Measurements from ENCODE around the gene CUL9.

The CUL9 gene

DNA sequence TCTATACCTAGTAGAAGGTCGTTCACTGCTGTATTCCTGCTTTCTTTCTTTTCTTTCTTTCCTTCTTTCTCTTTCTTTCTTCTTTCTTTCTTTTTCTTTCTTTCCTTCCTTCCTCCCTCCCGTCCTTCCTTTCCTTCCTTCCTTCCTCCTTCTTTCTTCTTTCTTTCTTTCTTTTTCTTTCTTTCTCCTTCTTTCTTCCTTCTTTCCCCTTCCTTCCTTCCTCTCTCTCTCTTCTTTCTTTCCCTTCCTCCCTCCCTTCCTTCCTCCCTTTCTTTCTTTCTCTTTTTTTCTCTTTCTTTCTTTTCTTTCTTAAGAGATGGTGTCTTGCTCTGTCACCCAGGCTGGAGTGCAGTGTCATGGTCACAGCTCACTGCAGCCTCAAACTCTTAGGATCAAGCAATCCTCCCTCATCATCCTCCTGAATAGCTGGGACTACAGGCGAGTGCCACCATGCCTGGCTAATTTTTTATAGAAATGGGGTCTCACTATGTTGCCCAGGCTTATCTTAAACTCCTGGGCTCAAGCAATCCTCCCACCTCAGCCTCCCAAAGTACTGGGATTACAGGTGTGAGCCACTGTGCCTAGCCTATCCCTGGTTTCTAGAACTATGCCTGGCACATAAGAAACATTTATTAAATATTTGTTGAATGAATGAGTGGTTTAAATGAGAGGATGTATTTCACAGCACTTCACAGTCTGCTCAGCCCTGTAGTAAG is 49.9 kb downstream of the CUL9 start:
- ATAC-seq (ENCODE audit: insufficient read depth, low read depth) (no peak), DNase-seq (no peak)
- Histone ChIP-seq H2AFZ (ENCODE audit: low read depth, low read length) (no peak overlapping the region), H3K9me3 (ENCODE audit: insufficient read depth, low read length, severe bottlenecking) (no peaks in the 10 kb centered on the region), H3K36me3 (ENCODE audit: insufficient read depth, low read length) (no peaks in the 10 kb centered on the region), H3K27ac (ENCODE audit: low read length) (no peak overlapping the region), H3K4me1 (ENCODE audit: insufficient read depth, low read length) (peaks cover 24% of the 10 kb centered on the region), H4K20me1 (ENCODE audit: insufficient read depth, low read length) (no peaks in the 10 kb centered on the region), H3K4me3 (ENCODE audit: low read depth in 1 of 2, low read length in 2 of 2) (no peak overlapping the region), H3K4me2 (ENCODE audit: insufficient read depth, low read length) (no peak overlapping the region), H3K79me2 (ENCODE audit: insufficient read depth, low read length) (peaks cover 9% of the 10 kb centered on the region), H3K9ac (ENCODE audit: low read depth, low read length) (no peak overlapping the region), H3K27me3 (ENCODE audit: insufficient read depth, low read length, poor library complexity) (peaks cover 3% of the 10 kb centered on the region)
- TF ChIP-seq EZH2 (IDR thresholded peaks at IDR 0.05; ENCODE audit: borderline replicate concordance, low read depth, low read length, severe bottlenecking) = no peak

DNA sequence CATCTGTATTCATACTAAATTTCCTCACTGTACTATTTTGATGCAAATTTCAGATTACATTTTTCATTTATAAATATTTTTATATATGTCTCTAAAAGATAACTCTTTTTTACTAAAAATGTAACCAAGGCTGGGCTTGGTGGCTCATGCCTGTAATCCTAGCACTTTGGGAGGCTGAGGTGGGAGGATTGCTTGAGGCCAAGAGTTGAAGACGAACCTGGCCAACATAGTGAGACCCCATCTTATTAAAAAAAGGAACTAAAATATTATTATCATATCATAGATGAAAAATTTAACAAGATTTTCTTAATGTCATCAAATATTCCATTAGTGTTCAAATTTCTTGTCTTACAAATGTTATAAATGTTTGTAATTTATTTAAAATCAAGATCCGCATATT is 53.8 kb downstream of the CUL9 start:
- Histone ChIP-seq H3K4me3 (ENCODE audit: low read depth in 1 of 2, low read length in 2 of 2) (no peak overlapping the region), H3K4me1 (ENCODE audit: insufficient read depth, low read length) (no peaks in the 10 kb centered on the region), H3K4me2 (ENCODE audit: insufficient read depth, low read length) (no peak overlapping the region), H3K9me3 (ENCODE audit: insufficient read depth, low read length, severe bottlenecking) (no peaks in the 10 kb centered on the region), H3K9ac (ENCODE audit: low read depth, low read length) (no peak overlapping the region), H3K27me3 (ENCODE audit: insufficient read depth, low read length, poor library complexity) (peaks cover 6% of the 10 kb centered on the region), H4K20me1 (ENCODE audit: insufficient read depth, low read length) (no peaks in the 10 kb centered on the region), H2AFZ (ENCODE audit: low read depth, low read length) (no peak overlapping the region), H3K36me3 (ENCODE audit: insufficient read depth, low read length) (no peaks in the 10 kb centered on the region), H3K27ac (ENCODE audit: low read length) (no peak overlapping the region), H3K79me2 (ENCODE audit: insufficient read depth, low read length) (no peaks in the 10 kb centered on the region)
- ATAC-seq (ENCODE audit: insufficient read depth, low read depth) (no peak), DNase-seq (no peak)
- no peak for TF ChIP-seq EZH2 (IDR thresholded peaks at IDR 0.05; ENCODE audit: borderline replicate concordance, low read depth, low read length, severe bottlenecking)
- TF ChIP-seq, protein P1, sequence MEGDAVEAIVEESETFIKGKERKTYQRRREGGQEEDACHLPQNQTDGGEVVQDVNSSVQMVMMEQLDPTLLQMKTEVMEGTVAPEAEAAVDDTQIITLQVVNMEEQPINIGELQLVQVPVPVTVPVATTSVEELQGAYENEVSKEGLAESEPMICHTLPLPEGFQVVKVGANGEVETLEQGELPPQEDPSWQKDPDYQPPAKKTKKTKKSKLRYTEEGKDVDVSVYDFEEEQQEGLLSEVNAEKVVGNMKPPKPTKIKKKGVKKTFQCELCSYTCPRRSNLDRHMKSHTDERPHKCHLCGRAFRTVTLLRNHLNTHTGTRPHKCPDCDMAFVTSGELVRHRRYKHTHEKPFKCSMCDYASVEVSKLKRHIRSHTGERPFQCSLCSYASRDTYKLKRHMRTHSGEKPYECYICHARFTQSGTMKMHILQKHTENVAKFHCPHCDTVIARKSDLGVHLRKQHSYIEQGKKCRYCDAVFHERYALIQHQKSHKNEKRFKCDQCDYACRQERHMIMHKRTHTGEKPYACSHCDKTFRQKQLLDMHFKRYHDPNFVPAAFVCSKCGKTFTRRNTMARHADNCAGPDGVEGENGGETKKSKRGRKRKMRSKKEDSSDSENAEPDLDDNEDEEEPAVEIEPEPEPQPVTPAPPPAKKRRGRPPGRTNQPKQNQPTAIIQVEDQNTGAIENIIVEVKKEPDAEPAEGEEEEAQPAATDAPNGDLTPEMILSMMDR (IDR thresholded peaks at IDR 0.05; ENCODE audit: borderline replicate concordance, extremely low read depth, low read length, poor library complexity, severe bottlenecking) = no peak

DNA sequence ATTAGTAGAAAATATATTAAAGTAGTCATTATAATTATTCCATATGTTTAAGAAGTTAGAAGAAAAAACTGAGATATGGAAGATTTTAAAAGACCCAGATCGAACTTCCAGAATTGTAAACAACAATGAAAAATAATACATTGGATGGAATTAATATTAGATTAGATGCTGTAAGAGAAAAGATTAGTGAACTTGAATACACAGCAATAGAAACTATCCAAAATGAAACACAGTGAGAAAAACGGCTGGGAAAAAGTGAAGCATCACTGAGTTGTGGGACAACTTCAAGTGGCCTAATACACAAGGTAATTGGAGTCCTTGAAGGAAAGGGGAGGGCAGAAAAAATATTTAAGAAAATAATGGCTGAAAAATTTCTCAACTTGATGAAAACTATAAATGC is 57.1 kb downstream of the CUL9 start:
- Histone ChIP-seq H2AFZ (ENCODE audit: low read depth, low read length) (no peak overlapping the region), H3K9ac (ENCODE audit: low read depth, low read length) (no peak overlapping the region), H3K4me2 (ENCODE audit: insufficient read depth, low read length) (no peak overlapping the region), H3K4me1 (ENCODE audit: insufficient read depth, low read length) (no peaks in the 10 kb centered on the region), H3K9me3 (ENCODE audit: insufficient read depth, low read length, severe bottlenecking) (no peaks in the 10 kb centered on the region), H3K27me3 (ENCODE audit: insufficient read depth, low read length, poor library complexity) (peaks cover 4% of the 10 kb centered on the region), H3K79me2 (ENCODE audit: insufficient read depth, low read length) (no peaks in the 10 kb centered on the region), H3K27ac (ENCODE audit: low read length) (no peak overlapping the region), H3K36me3 (ENCODE audit: insufficient read depth, low read length) (no peaks in the 10 kb centered on the region), H3K4me3 (ENCODE audit: low read depth in 1 of 2, low read length in 2 of 2) (no peak overlapping the region), H4K20me1 (ENCODE audit: insufficient read depth, low read length) (no peaks in the 10 kb centered on the region)
- ATAC-seq (ENCODE audit: insufficient read depth, low read depth) (no peak), DNase-seq (no peak)
- no peak for TF ChIP-seq EZH2 (IDR thresholded peaks at IDR 0.05; ENCODE audit: borderline replicate concordance, low read depth, low read length, severe bottlenecking)
- TF ChIP-seq, protein P1 (IDR thresholded peaks at IDR 0.05; ENCODE audit: borderline replicate concordance, extremely low read depth, low read length, poor library complexity, severe bottlenecking) = no peak

GRCh38 chr6:43240950-43241349 is 59.0 kb downstream of the CUL9 start:
- Histone ChIP-seq H3K79me2 (ENCODE audit: insufficient read depth, low read length) (no peaks in the 10 kb centered on the region), H2AFZ (ENCODE audit: low read depth, low read length) (no peak overlapping the region), H3K9ac (ENCODE audit: low read depth, low read length) (no peak overlapping the region), H3K27me3 (ENCODE audit: insufficient read depth, low read length, poor library complexity) (peaks cover 22% of the 10 kb centered on the region), H3K4me2 (ENCODE audit: insufficient read depth, low read length) (no peak overlapping the region), H3K4me1 (ENCODE audit: insufficient read depth, low read length) (no peaks in the 10 kb centered on the region), H3K27ac (ENCODE audit: low read length) (no peak overlapping the region), H3K36me3 (ENCODE audit: insufficient read depth, low read length) (no peaks in the 10 kb centered on the region), H4K20me1 (ENCODE audit: insufficient read depth, low read length) (no peaks in the 10 kb centered on the region), H3K4me3 (ENCODE audit: low read depth in 1 of 2, low read length in 2 of 2) (no peak overlapping the region), H3K9me3 (ENCODE audit: insufficient read depth, low read length, severe bottlenecking) (no peaks in the 10 kb centered on the region)
- ATAC-seq (ENCODE audit: insufficient read depth, low read depth) (no peak), DNase-seq (no peak)
- TF ChIP-seq EZH2 (IDR thresholded peaks at IDR 0.05; ENCODE audit: borderline replicate concordance, low read depth, low read length, severe bottlenecking) = no peak
- TF ChIP-seq, protein P1 (IDR thresholded peaks at IDR 0.05; ENCODE audit: borderline replicate concordance, extremely low read depth, low read length, poor library complexity, severe bottlenecking) = no peak
